Measurements from ENCODE around the gene MAD1L1. TPM values are rescaled to one million over a fixed set of nuclear protein-coding genes. Genes with fewer than 3 reads are reported as not detected.

Gene MAD1L1
- total and polyA plus RNA-seq, 2 of the 8 experiments (the other 6 are each of a cell fraction or from before 2014, with no cell fraction given), result 40.4 to 44.6 TPM

- H3K14ac ChIP-seq (ENCODE audit: insufficient read length), result no peak overlapping the region
- H3K9ac ChIP-seq (replicated peaks in 1 of 4; ENCODE audit: extremely low read depth in 1 of 4, low read depth in 3 of 4, low read length in 3 of 4), result no peak overlapping the region
- no peaks in the 10 kb centered on the region for H3K36me3 ChIP-seq (ENCODE audit: control insufficient read depth in 2 of 4, insufficient read depth in 4 of 4, low read length in 3 of 4)
- no peaks in the 10 kb centered on the region for H3K27me3 ChIP-seq (replicated peaks in 1 of 4; ENCODE audit: control insufficient read depth in 3 of 4, extremely low read depth in 1 of 4, insufficient read depth in 3 of 4, low read length in 3 of 4)
- H3K23me2 ChIP-seq (ENCODE audit: low read depth, low read length), result no peaks in the 10 kb centered on the region; the same call in 1 of the 2 replicates
- peaks cover 2% of the 10 kb centered on the region for H3K79me1 ChIP-seq (ENCODE audit: low read depth, low read length)
- H4K5ac ChIP-seq (ENCODE audit: insufficient read length, low read depth, low read length), result no peak overlapping the region
- H2BK5ac ChIP-seq (ENCODE audit: low read depth, low read length), result no peak overlapping the region
- peak overlapping the region; percentile 71; the same call in 1 of the 2 replicates for H4K8ac ChIP-seq (ENCODE audit: extremely low read depth, insufficient read depth, low read length)
- ChIA-PET CTCF (ENCODE audit: partially characterized antibody) (interaction anchor here (1.4 to 1.6 kb wide), 2 partner anchors 10 to 26 kb away, joined by 3 read pairs; no protein-coding TSS in a partner anchor), POLR2A (ENCODE audit: partially characterized antibody) (no interaction called here)
- H2BK12ac ChIP-seq (ENCODE audit: low read depth, low read length), result no peak overlapping the region
- H3K27ac ChIP-seq (ENCODE audit: low read depth, low read length), result no peak overlapping the region
- no peak for FAIRE-seq
- peaks cover 0 to 4% (median 0%) of the 10 kb centered on the region in 4 experiments; a peak in 1 of 7 replicates for H3K4me1 ChIP-seq (replicated peaks in 1 of 4; ENCODE audit: control insufficient read depth in 3 of 4, insufficient read depth in 4 of 4, low read length in 3 of 4)
- no peak overlapping the region for H3K4me3 ChIP-seq (ENCODE audit: extremely low read depth in 1 of 4, insufficient read depth in 2 of 4, low read depth in 3 of 4, low read length in 4 of 4)
- H2BK120ac ChIP-seq (replicated peaks; ENCODE audit: low read depth, low read length), result no peak overlapping the region
- no peak overlapping the region for H3K4me2 ChIP-seq (ENCODE audit: insufficient read depth in 1 of 2, low read depth in 2 of 2, low read length in 2 of 2)
- no peak overlapping the region for H3K18ac ChIP-seq (ENCODE audit: extremely low read depth, low read length)
- 94% methylated on average over 12 of the region's 15 CpGs; no CpG with 5 or more reads in 1 of the 2 experiments for WGBS, 2 experiments (ENCODE audit: extremely low coverage in 1 of 2, insufficient coverage in 1 of 2, insufficient read length in 1 of 2, insufficient replicate concordance in 2 of 2, low coverage in 1 of 2, low lambda C conversion rate in 2 of 2, missing lambda C conversion rate in 1 of 2)
- H2AFZ ChIP-seq (ENCODE audit: low read length), result no peak overlapping the region
- H4K91ac ChIP-seq (replicated peaks; ENCODE audit: insufficient read length, low read length), result no peak overlapping the region
- no peak overlapping the region for H3K23ac ChIP-seq (ENCODE audit: insufficient read length)
- no peak overlapping the region for H3K4ac ChIP-seq (replicated peaks; ENCODE audit: insufficient read length, low read depth, low read length)
- H3K56ac ChIP-seq (replicated peaks; ENCODE audit: insufficient read length, low read depth, low read length), result no peak overlapping the region
- peaks cover 2 to 8% of the 10 kb centered on the region in 2 experiments for H4K20me1 ChIP-seq (replicated peaks in 1 of 2; ENCODE audit: control insufficient read depth in 1 of 2, insufficient read depth in 2 of 2, low read length in 2 of 2)
- no peak for DNase-seq (ENCODE audit: low read depth in 1 of 2, low spot score in 2 of 2)
- H2BK15ac ChIP-seq (ENCODE audit: low read length), result no peak overlapping the region
- no peaks in the 10 kb centered on the region for H3K79me2 ChIP-seq (ENCODE audit: control insufficient read depth in 1 of 2, insufficient read depth in 2 of 2, low read length in 2 of 2)
- H2BK20ac ChIP-seq (ENCODE audit: low read length), result no peak overlapping the region
- no peaks in the 10 kb centered on the region for H3K9me3 ChIP-seq (ENCODE audit: insufficient read depth in 2 of 2, low read depth in 1 of 2, low read length in 1 of 2)
- H2AK5ac ChIP-seq (ENCODE audit: low read depth, low read length), result no peak overlapping the region
- TF ChIP-seq POLR2AphosphoS5 (IDR thresholded peaks at IDR 0.05; ENCODE audit: low read depth, low read length) (no peak), POU5F1 (IDR thresholded peaks at IDR 0.05; ENCODE audit: low read depth, low read length) (no peak), GTF2F1 (IDR thresholded peaks at IDR 0.05; ENCODE audit: borderline replicate concordance, low read depth, low read length) (no peak), RAD21 (IDR thresholded peaks at IDR 0.05 in 1 of 2, conservative IDR thresholded peaks at IDR 0.05 in 1 of 2; ENCODE audit: low read depth in 2 of 2, low read length in 2 of 2) (no peak)
Observed at GRCh38 chr7:2078899-2079298, 153.8 kb downstream of the MAD1L1 start.
